Measurements from ENCODE around the gene ZNF546.

DNA sequence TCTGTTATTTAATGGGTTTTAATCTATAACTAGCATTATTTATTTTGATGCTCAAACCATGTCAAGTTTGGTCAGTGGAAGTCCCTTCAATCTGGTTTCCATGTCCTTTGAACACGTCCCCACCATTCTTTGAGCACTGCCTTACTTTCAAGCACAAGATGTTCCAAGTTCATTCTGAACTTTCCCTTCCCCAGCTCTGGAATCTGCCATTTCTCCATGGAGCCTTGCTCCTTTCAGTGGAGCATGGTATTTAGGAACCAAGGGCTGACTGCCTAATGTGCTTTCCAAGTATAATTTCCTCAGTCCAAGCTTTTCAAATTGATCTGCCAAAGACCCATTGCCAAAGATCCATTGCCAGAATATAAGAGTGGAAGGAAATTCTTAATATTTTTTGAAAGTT is 1.1 kb upstream of the ZNF546 start:
- TF ChIP-seq, protein P1, sequence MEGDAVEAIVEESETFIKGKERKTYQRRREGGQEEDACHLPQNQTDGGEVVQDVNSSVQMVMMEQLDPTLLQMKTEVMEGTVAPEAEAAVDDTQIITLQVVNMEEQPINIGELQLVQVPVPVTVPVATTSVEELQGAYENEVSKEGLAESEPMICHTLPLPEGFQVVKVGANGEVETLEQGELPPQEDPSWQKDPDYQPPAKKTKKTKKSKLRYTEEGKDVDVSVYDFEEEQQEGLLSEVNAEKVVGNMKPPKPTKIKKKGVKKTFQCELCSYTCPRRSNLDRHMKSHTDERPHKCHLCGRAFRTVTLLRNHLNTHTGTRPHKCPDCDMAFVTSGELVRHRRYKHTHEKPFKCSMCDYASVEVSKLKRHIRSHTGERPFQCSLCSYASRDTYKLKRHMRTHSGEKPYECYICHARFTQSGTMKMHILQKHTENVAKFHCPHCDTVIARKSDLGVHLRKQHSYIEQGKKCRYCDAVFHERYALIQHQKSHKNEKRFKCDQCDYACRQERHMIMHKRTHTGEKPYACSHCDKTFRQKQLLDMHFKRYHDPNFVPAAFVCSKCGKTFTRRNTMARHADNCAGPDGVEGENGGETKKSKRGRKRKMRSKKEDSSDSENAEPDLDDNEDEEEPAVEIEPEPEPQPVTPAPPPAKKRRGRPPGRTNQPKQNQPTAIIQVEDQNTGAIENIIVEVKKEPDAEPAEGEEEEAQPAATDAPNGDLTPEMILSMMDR (IDR thresholded peaks at IDR 0.05), result no peak
- TF ChIP-seq EZH2 (IDR thresholded peaks at IDR 0.05), result no peak
